ENCODE results near the gene SAMD13. TPM values are rescaled to one million over a fixed set of nuclear protein-coding genes. Genes with fewer than 3 reads are reported as not detected.

The SAMD13 gene, protein sequence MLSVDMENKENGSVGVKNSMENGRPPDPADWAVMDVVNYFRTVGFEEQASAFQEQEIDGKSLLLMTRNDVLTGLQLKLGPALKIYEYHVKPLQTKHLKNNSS
- 1 to 10 TPM in 1 of 2 donors, under 1 TPM in 1; 0.45 to 1.7 TPM for total RNA-seq
- 1 to 10 TPM in 1 of 2 donors, under 1 TPM in 1; 0.97 to 3.1 TPM for polyA plus RNA-seq
- long read RNA-seq, donor 1, partial matches to known transcripts, result 0 of 1 reads
- long read RNA-seq, donor 1, other reads (novel, unspliced or antisense), result 0 of 1 reads
- long read RNA-seq, donor 2, partial matches to known transcripts, result 0 of 1 reads
- long read RNA-seq, donor 2, other reads (novel, unspliced or antisense), result 1 of 1 reads

GRCh38 chr1:84301004-84301784, at the start of gene SAMD13:
Gene SAMD13 (plus strand): TSS chr1:84301708. CDS start chr1:84303235, 1,527 bp downstream.
- WGBS, 2 donors, result 0 to 2% methylated on average over 5 of the region's 5 CpGs
- no peak within 1 kb of the TSS for H3K27ac ChIP-seq (ENCODE audit: low read depth in 1 of 2, low read length in 2 of 2)
- peak; percentile 49 for ATAC-seq (ENCODE audit: low FRiP score)
- peak within 1 kb of the TSS; percentile 58 to 77 for H3K4me3 ChIP-seq (ENCODE audit: low read length in 2 of 2)
- no peaks in the 10 kb centered on the region for H3K36me3 ChIP-seq (ENCODE audit: control insufficient read depth in 1 of 2, insufficient read depth in 2 of 2, low read length in 1 of 2)
- no peaks in the 10 kb centered on the region for H3K27me3 ChIP-seq (ENCODE audit: control insufficient read depth in 1 of 2, insufficient read depth in 2 of 2, low read length in 1 of 2)
- peak in 1 of 2 donors; percentile 80 for DNase-seq
- H3K9me3 ChIP-seq (ENCODE audit: control insufficient read depth, low read length), result no peaks in the 10 kb centered on the region
- intact Hi-C loops (cut with DNase I), result no loop called here
- H3K4me1 ChIP-seq (ENCODE audit: control insufficient read depth in 1 of 2, insufficient read depth in 2 of 2, low read length in 2 of 2), result peaks cover 0 to 4% of the 10 kb centered on the region in 2 donors

DNA sequence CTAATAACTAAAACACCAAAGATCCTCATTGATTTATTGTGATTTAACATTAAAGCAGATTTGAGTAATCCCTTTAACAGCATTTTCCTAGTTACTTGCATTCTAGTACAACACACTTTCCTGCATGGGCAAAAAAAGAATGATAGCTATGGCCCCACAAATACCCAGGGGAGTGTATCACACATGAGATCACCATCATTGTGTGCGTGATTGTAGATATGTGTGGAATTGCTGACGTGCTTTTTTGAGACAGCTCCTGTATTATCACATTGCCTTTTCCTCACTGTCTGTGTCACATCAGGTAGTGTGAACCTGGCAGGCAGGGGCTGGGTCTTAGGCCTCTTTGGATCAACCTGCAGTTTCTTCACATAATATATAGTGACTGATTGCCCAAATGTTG, 48.5 kb upstream of the SAMD13 start:
- Histone ChIP-seq H3K27me3 (ENCODE audit: control insufficient read depth in 1 of 2, insufficient read depth in 2 of 2, low read length in 1 of 2) (no peaks in the 10 kb centered on the region), H3K9me3 (ENCODE audit: control insufficient read depth, low read length) (no peaks in the 10 kb centered on the region), H3K27ac (ENCODE audit: low read depth in 1 of 2, low read length in 2 of 2) (no peak overlapping the region), H3K36me3 (ENCODE audit: control insufficient read depth in 1 of 2, insufficient read depth in 2 of 2, low read length in 1 of 2) (no peaks in the 10 kb centered on the region), H3K4me3 (ENCODE audit: low read length in 2 of 2) (no peak overlapping the region), H3K4me1 (ENCODE audit: control insufficient read depth in 1 of 2, insufficient read depth in 2 of 2, low read length in 2 of 2) (peaks cover 4 to 12% of the 10 kb centered on the region in 2 donors)
- WGBS, 2 donors, result 8 to 11% methylated on average over 2 of the region's 2 CpGs
- DNase-seq (no peak), ATAC-seq (ENCODE audit: low FRiP score) (peak; percentile 42)
- intact Hi-C loops (cut with DNase I), result loop anchor here in 1 of 2 donors (5.0 kb wide), 1 partner anchor 44 kb away; no protein-coding TSS in a partner anchor

- Histone ChIP-seq H3K36me3 (ENCODE audit: control insufficient read depth in 1 of 2, insufficient read depth in 2 of 2, low read length in 1 of 2) (no peaks in the 10 kb centered on the region), H3K9me3 (ENCODE audit: control insufficient read depth, low read length) (no peaks in the 10 kb centered on the region), H3K27ac (ENCODE audit: low read depth in 1 of 2, low read length in 2 of 2) (peak overlapping the region; percentile 38 to 63), H3K4me1 (ENCODE audit: control insufficient read depth in 1 of 2, insufficient read depth in 2 of 2, low read length in 2 of 2) (peaks cover 4 to 12% of the 10 kb centered on the region in 2 donors), H3K4me3 (ENCODE audit: low read length in 2 of 2) (no peak overlapping the region), H3K27me3 (ENCODE audit: control insufficient read depth in 1 of 2, insufficient read depth in 2 of 2, low read length in 1 of 2) (no peaks in the 10 kb centered on the region)
- peak; percentile 86 for ATAC-seq (ENCODE audit: low FRiP score)
- WGBS, 2 donors, result 3 to 4% methylated on average over 4 of the region's 4 CpGs
- DNase-seq, result peak; percentile 74 to 77
- intact Hi-C loops (cut with DNase I), result loop anchor here in 1 of 2 donors (5.0 kb wide), 1 partner anchor 43 kb away; no protein-coding TSS in a partner anchor
These were observed 47.6 kb upstream of the SAMD13 start for GRCh38 chr1:84253891-84254290.

DNA sequence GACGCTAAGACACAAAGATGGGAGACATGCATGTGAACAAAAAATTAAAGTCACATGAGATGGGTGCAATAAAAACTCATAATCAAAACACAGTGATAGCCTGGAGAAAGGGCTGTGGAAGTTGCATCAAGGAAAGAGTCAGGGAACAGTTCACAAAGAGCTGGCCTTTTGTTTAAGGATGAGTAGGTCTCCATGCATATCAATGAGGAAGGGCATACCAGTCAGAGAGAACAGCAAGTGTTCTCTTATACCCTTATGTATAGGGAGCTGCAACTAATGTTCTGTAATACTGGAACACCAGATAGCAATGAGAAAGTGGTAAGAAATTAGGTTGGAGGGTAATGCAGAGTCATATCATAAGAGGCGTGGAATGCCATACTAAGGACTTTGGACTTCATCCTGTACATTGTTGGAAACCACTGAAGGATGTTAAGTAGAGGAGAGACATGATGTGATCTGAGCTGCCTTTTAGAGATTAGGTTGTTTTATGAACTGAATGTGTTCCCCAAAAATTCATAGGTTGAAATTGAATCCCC, 46.7 kb upstream of the SAMD13 start:
- H3K4me3 ChIP-seq (ENCODE audit: low read length in 2 of 2), result no peak overlapping the region
- intact Hi-C loops (cut with DNase I), result loop anchor here in 1 of 2 donors (5.0 kb wide), 1 partner anchor 43 kb away; no protein-coding TSS in a partner anchor
- WGBS, 2 donors, result 95 to 100% methylated on average over 2 of the region's 2 CpGs
- H3K9me3 ChIP-seq (ENCODE audit: control insufficient read depth, low read length), result no peaks in the 10 kb centered on the region
- H3K27ac ChIP-seq (ENCODE audit: low read depth in 1 of 2, low read length in 2 of 2), result no peak overlapping the region
- H3K4me1 ChIP-seq (ENCODE audit: control insufficient read depth in 1 of 2, insufficient read depth in 2 of 2, low read length in 2 of 2), result peaks cover 4 to 12% of the 10 kb centered on the region in 2 donors
- no peaks in the 10 kb centered on the region for H3K36me3 ChIP-seq (ENCODE audit: control insufficient read depth in 1 of 2, insufficient read depth in 2 of 2, low read length in 1 of 2)
- DNase-seq, result no peak
- no peaks in the 10 kb centered on the region for H3K27me3 ChIP-seq (ENCODE audit: control insufficient read depth in 1 of 2, insufficient read depth in 2 of 2, low read length in 1 of 2)
- ATAC-seq (ENCODE audit: low FRiP score), result no peak

GRCh38 chr1:84255582-84255981, 45.9 kb upstream of the SAMD13 start:
- DNase-seq (no peak), ATAC-seq (ENCODE audit: low FRiP score) (no peak)
- Histone ChIP-seq H3K27ac (ENCODE audit: low read depth in 1 of 2, low read length in 2 of 2) (no peak overlapping the region), H3K9me3 (ENCODE audit: control insufficient read depth, low read length) (no peaks in the 10 kb centered on the region), H3K36me3 (ENCODE audit: control insufficient read depth in 1 of 2, insufficient read depth in 2 of 2, low read length in 1 of 2) (no peaks in the 10 kb centered on the region), H3K4me1 (ENCODE audit: control insufficient read depth in 1 of 2, insufficient read depth in 2 of 2, low read length in 2 of 2) (peaks cover 4 to 12% of the 10 kb centered on the region in 2 donors), H3K27me3 (ENCODE audit: control insufficient read depth in 1 of 2, insufficient read depth in 2 of 2, low read length in 1 of 2) (no peaks in the 10 kb centered on the region), H3K4me3 (ENCODE audit: low read length in 2 of 2) (no peak overlapping the region)
- intact Hi-C loops (cut with DNase I), result no loop called here

DNA sequence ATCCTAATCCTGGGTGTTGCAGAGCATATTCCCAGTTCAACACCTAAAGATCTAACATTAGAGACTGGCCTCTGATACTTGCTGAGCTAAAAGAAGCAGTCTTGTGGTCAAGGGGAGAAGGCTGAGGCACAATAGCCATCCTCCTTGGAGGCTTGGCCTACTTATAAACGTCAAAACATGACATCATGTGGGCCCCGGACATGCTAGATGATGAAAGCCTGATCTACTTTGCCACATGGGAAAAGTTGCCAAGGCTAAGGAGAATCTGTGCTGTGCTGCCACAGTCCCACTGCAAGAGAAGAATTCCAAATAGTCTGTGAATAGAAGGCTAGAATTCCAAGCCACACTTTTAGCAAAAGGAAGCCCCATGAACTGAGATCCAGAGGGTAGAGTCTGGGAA, 43.9 kb upstream of the SAMD13 start:
- WGBS, 2 donors, result 5 to 11% methylated on average over 2 of the region's 2 CpGs
- Histone ChIP-seq H3K27ac (ENCODE audit: low read depth in 1 of 2, low read length in 2 of 2) (no peak overlapping the region), H3K4me1 (ENCODE audit: control insufficient read depth in 1 of 2, insufficient read depth in 2 of 2, low read length in 2 of 2) (peaks cover 4 to 12% of the 10 kb centered on the region in 2 donors), H3K9me3 (ENCODE audit: control insufficient read depth, low read length) (no peaks in the 10 kb centered on the region), H3K27me3 (ENCODE audit: control insufficient read depth in 1 of 2, insufficient read depth in 2 of 2, low read length in 1 of 2) (no peaks in the 10 kb centered on the region), H3K36me3 (ENCODE audit: control insufficient read depth in 1 of 2, insufficient read depth in 2 of 2, low read length in 1 of 2) (no peaks in the 10 kb centered on the region), H3K4me3 (ENCODE audit: low read length in 2 of 2) (no peak overlapping the region)
- DNase-seq, result no peak
- no peak for ATAC-seq (ENCODE audit: low FRiP score)
- intact Hi-C loops (cut with DNase I), result no loop called here

DNA sequence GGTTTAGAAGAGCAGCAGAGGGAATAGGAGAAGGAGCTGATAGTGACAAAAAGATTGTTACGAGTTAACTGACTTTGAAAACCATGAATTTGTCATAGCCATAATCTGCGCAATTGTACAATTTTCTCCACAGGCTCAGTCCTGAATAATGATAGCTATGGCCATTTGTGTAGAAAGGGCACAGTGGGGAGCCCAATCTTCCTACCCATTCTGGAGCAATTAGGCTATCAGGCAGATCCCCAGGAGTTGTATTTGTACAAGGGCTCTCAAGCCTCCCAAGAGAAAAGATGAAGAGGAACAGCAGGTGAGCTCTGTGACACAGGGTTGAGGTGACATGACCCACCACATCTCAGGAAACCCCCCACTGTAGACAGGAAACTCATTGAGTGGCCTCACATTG, 42.1 kb upstream of the SAMD13 start:
- 96 to 98% methylated on average over 2 of the region's 2 CpGs for WGBS, 2 donors
- H3K4me1 ChIP-seq (ENCODE audit: control insufficient read depth in 1 of 2, insufficient read depth in 2 of 2, low read length in 2 of 2), result peaks cover 4 to 9% of the 10 kb centered on the region in 2 donors
- intact Hi-C loops (cut with DNase I), result no loop called here
- DNase-seq (no peak), ATAC-seq (ENCODE audit: low FRiP score) (no peak)
- no peak overlapping the region for H3K4me3 ChIP-seq (ENCODE audit: low read length in 2 of 2)
- H3K9me3 ChIP-seq (ENCODE audit: control insufficient read depth, low read length), result no peaks in the 10 kb centered on the region
- H3K27ac ChIP-seq (ENCODE audit: low read depth in 1 of 2, low read length in 2 of 2), result no peak overlapping the region
- no peaks in the 10 kb centered on the region for H3K36me3 ChIP-seq (ENCODE audit: control insufficient read depth in 1 of 2, insufficient read depth in 2 of 2, low read length in 1 of 2)
- no peaks in the 10 kb centered on the region for H3K27me3 ChIP-seq (ENCODE audit: control insufficient read depth in 1 of 2, insufficient read depth in 2 of 2, low read length in 1 of 2)

DNA sequence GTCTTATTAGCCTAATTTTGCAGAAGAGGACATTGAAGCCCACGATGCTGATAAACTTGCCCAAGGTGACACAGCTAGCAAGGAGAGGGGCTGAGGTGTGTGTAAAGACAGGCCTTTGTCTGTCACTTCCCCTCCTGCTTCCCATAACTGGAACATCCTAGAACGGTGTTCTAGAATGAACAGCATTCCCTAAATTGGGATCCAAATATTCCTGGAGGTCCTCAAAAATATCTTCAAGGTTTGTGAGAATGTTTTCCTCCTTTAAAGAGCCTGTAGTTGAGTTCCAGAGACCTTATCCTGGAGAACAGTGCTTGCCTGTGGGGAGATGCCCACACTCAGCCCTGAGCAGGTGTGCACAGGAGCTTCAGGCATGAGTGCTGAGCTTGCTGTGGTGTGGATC, 41.5 kb upstream of the SAMD13 start:
- Histone ChIP-seq H3K36me3 (ENCODE audit: control insufficient read depth in 1 of 2, insufficient read depth in 2 of 2, low read length in 1 of 2) (no peaks in the 10 kb centered on the region), H3K4me1 (ENCODE audit: control insufficient read depth in 1 of 2, insufficient read depth in 2 of 2, low read length in 2 of 2) (peaks cover 3 to 4% of the 10 kb centered on the region in 2 donors), H3K27me3 (ENCODE audit: control insufficient read depth in 1 of 2, insufficient read depth in 2 of 2, low read length in 1 of 2) (no peaks in the 10 kb centered on the region), H3K9me3 (ENCODE audit: control insufficient read depth, low read length) (no peaks in the 10 kb centered on the region), H3K27ac (ENCODE audit: low read depth in 1 of 2, low read length in 2 of 2) (no peak overlapping the region), H3K4me3 (ENCODE audit: low read length in 2 of 2) (no peak overlapping the region)
- ATAC-seq (ENCODE audit: low FRiP score) (no peak), DNase-seq (no peak)
- 96 to 100% methylated on average over 2 of the region's 2 CpGs for WGBS, 2 donors
- intact Hi-C loops (cut with DNase I), result no loop called here

All from aorta (tissue), 5 donors.